Body of pancreas (tissue), 4 donors: ENCODE data around the gene TIMM22.

ENCODE experiments used
- CTCF ChIP-seq, 7 experiments: fragments of 450-650 bp in 4 of 7; fragments of 200-600 bp in 3 of 7; sonication (generic) in 3 of 7; IDR thresholded peaks; one replicate each; pipeline ENCODE4 v1.5.1; 2016 to 2019; ENCODE audit warnings: antibody characterized with exemption in 7 of 7
- POLR2A ChIP-seq, 3 donors: fragments of 450-650 bp; IDR thresholded peaks; one replicate each; pipeline ENCODE4 v1.6.1; 2016; ENCODE audit warnings: antibody characterized with exemption in 3 of 3, mild to moderate bottlenecking in 2 of 3

GRCh38 chr17:987931-988330 is 9.0 kb upstream of the TIMM22 start:
- no peak for TF ChIP-seq POLR2A (IDR thresholded peaks at IDR 0.05)
- no peak for TF ChIP-seq CTCF (IDR thresholded peaks at IDR 0.05)
